CD14-positive monocyte (primary cell): Measurements from ENCODE around the gene BIN1. TPM values are rescaled to one million over a fixed set of nuclear protein-coding genes. Genes with fewer than 3 reads are reported as not detected.
A peak's percentile ranks its signal among the peaks of the same experiment; 100 is the strongest.

Experiments
- DNase-seq, 3 donors: peaks; one replicate each; pipeline ENCODE4 v3.0.0-alpha.2; 2011 to 2022
- H2AFZ ChIP-seq: 2 replicates; pipeline ENCODE4 v1.6.0; 2012; ENCODE audit warnings: mild to moderate bottlenecking, low read depth, low read length, inconsistent platforms; ENCODE audit not compliant: insufficient read depth, poor library complexity, severe bottlenecking
- H3K27ac ChIP-seq, 2 donors: 1 replicate in 1 of 2; 2 replicates in 1 of 2; pipeline ENCODE4 v1.5.1; 2012 to 2013; ENCODE audit warnings: low read length in 2 of 2, control low read depth in 1 of 2, inconsistent platforms in 1 of 2, low read depth in 1 of 2, mild to moderate bottlenecking in 1 of 2
- H3K27me3 ChIP-seq, 2 donors: one replicate each; pipeline versions ENCODE4 v1.6.0 to v1.6.1; 2011 to 2013; ENCODE audit warnings: low read length in 2 of 2; ENCODE audit not compliant: control insufficient read depth in 2 of 2, insufficient read depth in 2 of 2
- H3K36me3 ChIP-seq, 2 donors: replicated peaks in 1 of 2; 1 replicate in 1 of 2; 2 replicates in 1 of 2; pipeline versions ENCODE4 v1.5.1 to v1.6.1; 2012 to 2013; ENCODE audit warnings: low read length in 2 of 2, control low read depth in 1 of 2, inconsistent platforms in 1 of 2, mild to moderate bottlenecking in 1 of 2; ENCODE audit not compliant: insufficient read depth in 2 of 2, control insufficient read depth in 1 of 2
- H3K4me1 ChIP-seq, 2 donors: 1 replicate in 1 of 2; 2 replicates in 1 of 2; pipeline versions ENCODE4 v1.5.1 to v1.6.1; 2012 to 2013; ENCODE audit warnings: low read length in 2 of 2, control low read depth in 1 of 2, inconsistent platforms in 1 of 2, mild to moderate bottlenecking in 1 of 2, moderate library complexity in 1 of 2; ENCODE audit not compliant: insufficient read depth in 2 of 2, control insufficient read depth in 1 of 2
- H3K4me2 ChIP-seq: replicated peaks from 2 replicates; pipeline ENCODE3; 2012; ENCODE audit warnings: low read length, moderate library complexity, mild to moderate bottlenecking; ENCODE audit not compliant: poor library complexity, severe bottlenecking; ENCODE audit errors: extremely low read depth
- H3K4me3 ChIP-seq, 3 experiments: fragments of 200-600 bp in 1 of 3; sonication (generic) in 1 of 3; replicated peaks in 1 of 3; 1 replicate in 2 of 3; 2 replicates in 1 of 3; pipeline ENCODE4 v1.5.1; 2011 to 2013; ENCODE audit warnings: low read length in 3 of 3, mild to moderate bottlenecking in 3 of 3, control low read depth in 2 of 3, low read depth in 2 of 3, inconsistent platforms in 1 of 3, moderate library complexity in 1 of 3
- H3K79me2 ChIP-seq: 2 replicates; pipeline ENCODE4 v1.6.0; 2012; ENCODE audit warnings: mild to moderate bottlenecking, control low read depth, inconsistent platforms, low read length, moderate library complexity; ENCODE audit not compliant: insufficient read depth
- H3K9ac ChIP-seq: 2 replicates; pipeline ENCODE4 v1.6.0; 2017; ENCODE audit warnings: low read length, mild to moderate bottlenecking; ENCODE audit not compliant: insufficient read depth, poor library complexity, severe bottlenecking
- H3K9me3 ChIP-seq, 2 donors: replicated peaks in 1 of 2; 1 replicate in 1 of 2; 2 replicates in 1 of 2; pipeline versions ENCODE4 v1.5.1 to v1.6.1; 2012 to 2013; ENCODE audit warnings: low read length in 2 of 2, control low read depth in 1 of 2; ENCODE audit not compliant: control insufficient read depth in 1 of 2, insufficient read depth in 1 of 2
- H4K20me1 ChIP-seq: 2 replicates; pipeline ENCODE4 v1.6.0; 2012; ENCODE audit warnings: mild to moderate bottlenecking, low read length, control low read depth, moderate library complexity; ENCODE audit not compliant: insufficient read depth
- H3K27ac Mint-ChIP-seq, 7 donors: one replicate each; pipeline ENCODE4 v1.8.0; 2020; ENCODE audit warnings: mild to moderate bottlenecking in 7 of 7, mixed read lengths in 7 of 7, moderate library complexity in 6 of 7, inconsistent platforms in 2 of 7
- H3K27me3 Mint-ChIP-seq, 3 donors: one replicate each; pipeline ENCODE4 v1.8.0; 2021 to 2022; ENCODE audit warnings: low read depth in 3 of 3, mild to moderate bottlenecking in 3 of 3, mixed read lengths in 3 of 3, moderate library complexity in 3 of 3, inconsistent platforms in 1 of 3
- H3K36me3 Mint-ChIP-seq, 2 donors: one replicate each; pipeline ENCODE4 v1.8.0; 2020; ENCODE audit warnings: mixed read lengths in 2 of 2, inconsistent platforms in 1 of 2, mild to moderate bottlenecking in 1 of 2
- H3K4me1 Mint-ChIP-seq: one replicate; pipeline ENCODE4 v1.8.0; 2020; ENCODE audit warnings: mild to moderate bottlenecking, mixed read lengths
- H3K4me3 Mint-ChIP-seq, 2 donors: one replicate each; pipeline ENCODE4 v1.8.0; 2020; ENCODE audit warnings: mild to moderate bottlenecking in 2 of 2, mixed read lengths in 2 of 2, moderate library complexity in 1 of 2
- H3K9me3 Mint-ChIP-seq, 7 donors: one replicate each; pipeline ENCODE4 v1.8.0; 2020 to 2022; ENCODE audit warnings: mixed read lengths in 7 of 7, mild to moderate bottlenecking in 6 of 7, moderate library complexity in 6 of 7, inconsistent platforms in 2 of 7
- CTCF ChIP-seq: fragments of 200-600 bp; IDR thresholded peaks from one replicate; pipeline ENCODE4 v1.8.0; 2022; ENCODE audit warnings: antibody characterized with exemption, mild to moderate bottlenecking
- WGBS: methylation state at CpG from one replicate; pipeline ENCODE4 v1.1.5; 2013; ENCODE audit warnings: missing lambda C conversion rate; ENCODE audit not compliant: insufficient coverage; 5-methylcytosine and 5-hydroxymethylcytosine counted together
- intact Hi-C, 2 donors: fragments of 100-400 bp; cut with micrococcal nuclease; formaldehyde crosslinking; loops; one replicate each; pipeline versions ENCODE4 v1.15.0 to v1.15.1; 2023
- polyA plus RNA-seq, 3 donors: library from polyadenylated mRNA; depleted of rRNA in 1 of 3; unstranded in 2 of 3; stranded (reverse) in 1 of 3; fragments of 300-500 nt in 2 of 3; fragments of >200 nt in 1 of 3; fragmentation: Illumina TruSeq in 2 of 3; gene quantifications; 1 replicate in 2 of 3; 2 replicates in 1 of 3; pipeline ENCODE4 v1.2.3, GENCODE V29; 2012 to 2021

The BIN1 gene
- polyA plus RNA-seq, 3 donors = 3.4 to 7.5 (median 4.1) TPM

- Histone ChIP-seq H2AFZ (no peak overlapping the region), H3K9me3 (no peaks in the 10 kb centered on the region), H3K4me2 (no peak overlapping the region), H3K4me3 (no peak overlapping the region), H3K36me3 (no peaks in the 10 kb centered on the region), H3K4me1 (peaks cover 12 to 16% of the 10 kb centered on the region in 2 donors), H4K20me1 (no peaks in the 10 kb centered on the region), H3K9ac (no peak overlapping the region), H3K27me3 (no peaks in the 10 kb centered on the region), H3K27ac (no peak overlapping the region), H3K79me2 (no peaks in the 10 kb centered on the region)
- Mint-ChIP-seq H3K36me3 (peaks cover 0 to 3% of the 10 kb centered on the region in 2 donors), H3K27me3 (peaks cover 2 to 5% (median 2%) of the 10 kb centered on the region in 3 donors), H3K4me3 (no peak overlapping the region), H3K4me1 (peaks cover 12% of the 10 kb centered on the region), H3K9me3 (peaks cover 0 to 4% (median 0%) of the 10 kb centered on the region in 7 donors), H3K27ac (peak overlapping the region in 1 of 7 donors; percentile 56)
- 100% methylated on average over 8 of the region's 10 CpGs for WGBS
- DNase-seq = no peak
- intact Hi-C loops = no loop called here
- no peak for TF ChIP-seq CTCF
Observed at GRCh38 chr2:127059559-127059958, 47.4 kb downstream of the BIN1 start.

GRCh38 chr2:127058954-127059252, 48.1 kb downstream of the BIN1 start:
- DNase-seq = no peak
- H3K4me2 ChIP-seq = no peak overlapping the region
- H4K20me1 ChIP-seq = no peaks in the 10 kb centered on the region
- 62% methylated on average over 5 of the region's 14 CpGs for WGBS
- H3K4me3 ChIP-seq = no peak overlapping the region
- no peak overlapping the region for H3K27ac ChIP-seq
- no peak for TF ChIP-seq CTCF
- no peaks in the 10 kb centered on the region for H3K27me3 ChIP-seq
- peaks cover 6% of the 10 kb centered on the region for H3K4me1 Mint-ChIP-seq
- no peaks in the 10 kb centered on the region for H3K36me3 ChIP-seq
- peaks cover 0 to 3% of the 10 kb centered on the region in 2 donors for H3K36me3 Mint-ChIP-seq
- no peak overlapping the region for H3K9ac ChIP-seq
- H3K4me3 Mint-ChIP-seq = no peak overlapping the region
- H3K9me3 ChIP-seq = no peaks in the 10 kb centered on the region
- no peak overlapping the region for H2AFZ ChIP-seq
- H3K27ac Mint-ChIP-seq = peak overlapping the region in 1 of 7 donors; percentile 8
- no peaks in the 10 kb centered on the region for H3K79me2 ChIP-seq
- H3K4me1 ChIP-seq = peaks cover 5 to 10% of the 10 kb centered on the region in 2 donors
- H3K9me3 Mint-ChIP-seq = peaks cover 0 to 4% (median 0%) of the 10 kb centered on the region in 7 donors
- intact Hi-C loops = no loop called here
- H3K27me3 Mint-ChIP-seq = peaks cover 2 to 5% (median 2%) of the 10 kb centered on the region in 3 donors
